Measurements from ENCODE around the gene C6orf47. TPM values are rescaled to one million over a fixed set of nuclear protein-coding genes. Genes with fewer than 3 reads are reported as not detected.

C6orf47 gene
- total RNA-seq, 4 donors from 2014 or later = 22.2 to 34.9 (median 26.8) TPM

GRCh38 chr6:31657406-31658157 is 3.0 kb downstream of the C6orf47 start:
- in situ Hi-C loops (cut with MboI; ENCODE audit: low sequenced_read_pairs in 4 of 4) (loop anchor here in 2 of 4 donors (25.0 kb wide), 2 partner anchors 305 to 530 kb away; partner anchors contain the start of genes AGER (in 2 of the 2), AGPAT1 (in 2 of the 2), GPSM3 (in 2 of the 2) and PBX2 (in 2 of the 2)), intact Hi-C loops (cut with DNase I; ENCODE audit: low total_unique reads) (no loop called here)
- Histone ChIP-seq H3K4me1 (peaks cover 29 to 30% of the 10 kb centered on the region in 2 donors), H3K27me3 (no peaks in the 10 kb centered on the region), H3K27ac (no peak overlapping the region), H3K36me3 (peaks cover 0 to 5% of the 10 kb centered on the region in 2 donors), H3K4me3 (no peak overlapping the region), H3K9me3 (no peaks in the 10 kb centered on the region)
- TF ChIP-seq, protein P1, sequence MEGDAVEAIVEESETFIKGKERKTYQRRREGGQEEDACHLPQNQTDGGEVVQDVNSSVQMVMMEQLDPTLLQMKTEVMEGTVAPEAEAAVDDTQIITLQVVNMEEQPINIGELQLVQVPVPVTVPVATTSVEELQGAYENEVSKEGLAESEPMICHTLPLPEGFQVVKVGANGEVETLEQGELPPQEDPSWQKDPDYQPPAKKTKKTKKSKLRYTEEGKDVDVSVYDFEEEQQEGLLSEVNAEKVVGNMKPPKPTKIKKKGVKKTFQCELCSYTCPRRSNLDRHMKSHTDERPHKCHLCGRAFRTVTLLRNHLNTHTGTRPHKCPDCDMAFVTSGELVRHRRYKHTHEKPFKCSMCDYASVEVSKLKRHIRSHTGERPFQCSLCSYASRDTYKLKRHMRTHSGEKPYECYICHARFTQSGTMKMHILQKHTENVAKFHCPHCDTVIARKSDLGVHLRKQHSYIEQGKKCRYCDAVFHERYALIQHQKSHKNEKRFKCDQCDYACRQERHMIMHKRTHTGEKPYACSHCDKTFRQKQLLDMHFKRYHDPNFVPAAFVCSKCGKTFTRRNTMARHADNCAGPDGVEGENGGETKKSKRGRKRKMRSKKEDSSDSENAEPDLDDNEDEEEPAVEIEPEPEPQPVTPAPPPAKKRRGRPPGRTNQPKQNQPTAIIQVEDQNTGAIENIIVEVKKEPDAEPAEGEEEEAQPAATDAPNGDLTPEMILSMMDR (IDR thresholded peaks at IDR 0.05 in 4 of 5, conservative IDR thresholded peaks at IDR 0.05 in 1 of 5) = no peak
- no peak for TF ChIP-seq POLR2A (IDR thresholded peaks at IDR 0.05)
- DNase-seq (no peak), ATAC-seq (no peak)

DNA sequence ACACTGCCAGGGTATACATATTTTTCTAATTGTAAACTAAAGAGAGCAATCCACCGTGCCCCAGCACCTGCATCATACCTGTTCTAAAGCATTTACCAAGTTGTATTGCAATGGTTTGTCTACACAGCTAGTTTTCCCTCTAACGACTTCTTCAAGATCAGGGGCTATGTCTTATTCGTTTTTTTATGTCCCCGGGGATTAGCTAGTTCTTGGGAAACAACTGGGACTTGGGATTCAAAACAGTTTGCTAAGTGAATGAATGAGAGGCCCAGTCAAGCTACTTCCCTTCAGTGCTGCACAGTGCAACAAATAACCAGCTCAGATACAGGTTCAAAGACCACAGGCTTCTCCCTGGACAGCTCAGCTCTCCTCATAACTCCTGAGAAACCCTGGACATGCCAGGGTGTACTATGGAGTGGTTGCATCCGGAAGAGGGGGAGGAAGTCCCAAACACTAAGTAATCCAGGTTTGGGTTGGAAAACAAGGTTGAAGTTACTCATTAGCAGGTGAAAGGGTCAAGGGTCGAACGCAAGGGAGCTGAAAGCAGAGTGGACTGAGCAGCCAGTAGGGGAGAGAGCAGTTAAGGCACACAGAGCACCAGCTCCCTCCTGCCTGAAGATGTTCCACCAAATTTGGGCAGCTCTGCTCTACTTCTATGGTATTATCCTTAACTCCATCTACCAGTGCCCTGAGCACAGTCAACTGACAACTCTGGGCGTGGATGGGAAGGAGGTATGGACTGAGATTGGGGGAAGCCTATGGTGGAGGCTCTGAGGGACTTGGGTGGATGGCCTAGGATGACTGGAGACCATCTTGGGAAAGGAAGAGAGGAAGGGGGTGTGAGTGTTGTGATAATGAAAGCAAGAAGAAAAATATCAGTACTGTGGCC is 5.0 kb downstream of the C6orf47 start, which contains the start of gene APOM:
APOM (plus strand) TSS at position 546 of the 889 bp plus-strand sequence; CDS start at position 619, 73 bp downstream.
- peaks cover 40% of the 10 kb centered on the region in 2 donors for H3K4me1 ChIP-seq
- peaks cover 0 to 6% of the 10 kb centered on the region in 2 donors for H3K36me3 ChIP-seq
- no peaks in the 10 kb centered on the region for H3K9me3 ChIP-seq
- DNase-seq (no peak), ATAC-seq (no peak)
- in situ Hi-C loops (cut with MboI; ENCODE audit: low sequenced_read_pairs in 4 of 4) (loop anchor here in 2 of 4 donors (25.0 kb wide), 2 partner anchors 307 to 532 kb away; partner anchors contain the start of genes AGER (in 2 of the 2), AGPAT1 (in 2 of the 2), GPSM3 (in 2 of the 2) and PBX2 (in 2 of the 2)), intact Hi-C loops (cut with DNase I; ENCODE audit: low total_unique reads) (no loop called here)
- H3K27ac ChIP-seq = no peak within 1 kb of the TSS
- H3K4me3 ChIP-seq = no peak within 1 kb of the TSS
- TF ChIP-seq POLR2A (IDR thresholded peaks at IDR 0.05) = no peak
- TF ChIP-seq, protein P1 (IDR thresholded peaks at IDR 0.05 in 4 of 5, conservative IDR thresholded peaks at IDR 0.05 in 1 of 5) = no peak
- no peaks in the 10 kb centered on the region for H3K27me3 ChIP-seq

DNA sequence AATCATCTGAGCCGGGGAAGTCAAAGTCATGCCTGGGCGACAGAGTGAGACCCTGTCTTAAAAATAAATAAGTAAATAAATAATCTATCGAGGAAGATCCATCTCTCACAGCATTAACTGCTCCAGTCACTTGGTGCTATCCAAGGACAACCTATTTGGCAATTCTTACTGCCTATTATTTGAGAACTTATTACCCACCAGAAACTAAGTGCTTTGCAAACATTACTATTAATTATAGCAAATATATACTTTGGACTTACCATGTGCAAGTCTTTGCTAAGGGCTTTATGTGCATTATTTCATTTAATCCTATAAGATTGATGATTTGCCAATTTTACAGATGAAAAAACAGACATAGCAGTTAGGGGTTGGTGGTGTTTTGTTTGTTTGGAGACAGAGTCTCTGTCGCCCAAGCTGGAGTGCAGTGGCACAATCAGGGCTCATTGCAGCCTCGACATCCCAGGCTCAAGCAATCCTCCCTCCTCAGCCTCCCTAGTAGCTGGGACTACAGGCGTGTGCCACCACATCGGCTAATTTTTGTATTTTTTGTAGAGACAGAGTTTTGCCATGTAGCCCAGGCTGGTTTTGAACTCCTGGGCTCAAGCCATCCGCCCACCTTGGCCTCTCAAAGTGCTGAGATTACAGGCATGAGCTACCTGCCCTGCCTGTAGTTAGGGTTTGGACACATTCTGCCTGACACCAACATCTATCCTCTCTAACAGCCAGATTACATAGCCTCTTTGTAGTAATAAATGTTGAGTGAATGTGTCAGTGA is 5.8 kb downstream of the C6orf47 start:
- Histone ChIP-seq H3K36me3 (peaks cover 0 to 15% of the 10 kb centered on the region in 2 donors), H3K9me3 (no peaks in the 10 kb centered on the region), H3K27ac (no peak overlapping the region), H3K4me3 (no peak overlapping the region), H3K27me3 (no peaks in the 10 kb centered on the region), H3K4me1 (peaks cover 39% of the 10 kb centered on the region in 2 donors)
- intact Hi-C loops (cut with DNase I; ENCODE audit: low total_unique reads) = loop anchor here (5.0 kb wide), 1 partner anchor 48 kb away; the partner anchor contains the start of gene ABHD16A
- no peak for DNase-seq
- in situ Hi-C loops (cut with MboI; ENCODE audit: low sequenced_read_pairs in 4 of 4) = loop anchor here in 2 of 4 donors (25.0 kb wide), 2 partner anchors 308 to 533 kb away; partner anchors contain the start of genes AGER (in 2 of the 2), AGPAT1 (in 2 of the 2), GPSM3 (in 2 of the 2) and PBX2 (in 2 of the 2)
- TF ChIP-seq, protein P1 (IDR thresholded peaks at IDR 0.05 in 4 of 5, conservative IDR thresholded peaks at IDR 0.05 in 1 of 5) = no peak
- TF ChIP-seq POLR2A (IDR thresholded peaks at IDR 0.05) = no peak
- ATAC-seq = no peak

Data from gastrocnemius medialis (tissue), 4 donors.